NT2/D1 (cell line): ENCODE measurements around the gene RIT2.

Source experiments
- SUZ12 ChIP-seq: IDR thresholded peaks from 2 replicates; pipeline ENCODE4 v1.6.1; 2011; ENCODE audit not compliant: insufficient read length, insufficient read depth; ENCODE audit errors: extremely low read depth
- YY1 ChIP-seq: IDR thresholded peaks from 2 replicates; pipeline ENCODE4 v1.6.1; 2011; ENCODE audit not compliant: insufficient read length, insufficient read depth
- ZNF274 ChIP-seq: IDR thresholded peaks from 2 replicates; pipeline ENCODE4 v1.6.1; 2011; ENCODE audit warnings: mild to moderate bottlenecking, low read depth, low read length

DNA sequence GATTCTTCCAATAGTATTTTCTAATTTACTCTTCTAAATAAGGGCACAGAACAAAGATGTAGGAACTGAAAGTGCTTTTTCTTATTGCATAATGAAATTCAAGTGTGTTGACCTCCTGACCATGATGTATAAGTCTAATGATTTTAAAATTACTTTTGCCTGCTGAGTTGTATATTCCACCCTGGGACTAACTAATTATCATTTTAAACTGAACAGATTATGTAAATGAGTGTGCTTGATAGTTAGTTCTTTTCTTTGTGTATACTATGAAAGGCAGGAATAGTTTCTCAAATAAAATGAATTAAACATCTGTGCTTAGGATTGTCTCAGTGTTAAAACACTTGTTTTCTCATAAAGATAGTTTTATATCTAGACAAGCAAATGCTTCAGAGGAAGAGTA is 284.5 kb downstream of the RIT2 start:
- TF ChIP-seq ZNF274 (no peak), YY1 (no peak), SUZ12 (no peak)
